ENCODE measurements around the gene PTPN23.

DNA sequence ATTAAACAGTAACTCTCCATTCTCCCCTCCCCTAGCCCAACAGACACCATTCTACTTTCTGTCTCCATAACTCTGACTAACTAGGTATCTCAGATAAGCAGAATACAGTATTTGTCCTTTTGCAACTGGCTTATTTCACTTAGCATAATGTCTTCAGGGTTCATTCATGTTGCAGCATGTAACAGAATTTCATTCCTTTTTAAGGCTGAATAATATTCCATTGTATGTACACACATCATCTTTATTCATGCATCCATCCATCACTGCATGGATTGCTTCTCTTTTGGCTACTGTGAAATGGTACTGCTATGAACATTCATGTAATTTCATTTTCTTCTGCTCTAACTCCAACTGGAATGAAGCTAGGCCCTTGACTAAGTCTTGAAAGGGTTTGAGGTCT, 2.0 kb upstream of the PTPN23 start:
- TF ChIP-seq, protein P1, sequence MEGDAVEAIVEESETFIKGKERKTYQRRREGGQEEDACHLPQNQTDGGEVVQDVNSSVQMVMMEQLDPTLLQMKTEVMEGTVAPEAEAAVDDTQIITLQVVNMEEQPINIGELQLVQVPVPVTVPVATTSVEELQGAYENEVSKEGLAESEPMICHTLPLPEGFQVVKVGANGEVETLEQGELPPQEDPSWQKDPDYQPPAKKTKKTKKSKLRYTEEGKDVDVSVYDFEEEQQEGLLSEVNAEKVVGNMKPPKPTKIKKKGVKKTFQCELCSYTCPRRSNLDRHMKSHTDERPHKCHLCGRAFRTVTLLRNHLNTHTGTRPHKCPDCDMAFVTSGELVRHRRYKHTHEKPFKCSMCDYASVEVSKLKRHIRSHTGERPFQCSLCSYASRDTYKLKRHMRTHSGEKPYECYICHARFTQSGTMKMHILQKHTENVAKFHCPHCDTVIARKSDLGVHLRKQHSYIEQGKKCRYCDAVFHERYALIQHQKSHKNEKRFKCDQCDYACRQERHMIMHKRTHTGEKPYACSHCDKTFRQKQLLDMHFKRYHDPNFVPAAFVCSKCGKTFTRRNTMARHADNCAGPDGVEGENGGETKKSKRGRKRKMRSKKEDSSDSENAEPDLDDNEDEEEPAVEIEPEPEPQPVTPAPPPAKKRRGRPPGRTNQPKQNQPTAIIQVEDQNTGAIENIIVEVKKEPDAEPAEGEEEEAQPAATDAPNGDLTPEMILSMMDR (IDR thresholded peaks at IDR 0.05) = no peak
- no peak for TF ChIP-seq POLR2A (IDR thresholded peaks at IDR 0.05)

All from body of pancreas (tissue), 4 donors.